ENCODE data around the gene PSME1.

Gene PSME1

DNA sequence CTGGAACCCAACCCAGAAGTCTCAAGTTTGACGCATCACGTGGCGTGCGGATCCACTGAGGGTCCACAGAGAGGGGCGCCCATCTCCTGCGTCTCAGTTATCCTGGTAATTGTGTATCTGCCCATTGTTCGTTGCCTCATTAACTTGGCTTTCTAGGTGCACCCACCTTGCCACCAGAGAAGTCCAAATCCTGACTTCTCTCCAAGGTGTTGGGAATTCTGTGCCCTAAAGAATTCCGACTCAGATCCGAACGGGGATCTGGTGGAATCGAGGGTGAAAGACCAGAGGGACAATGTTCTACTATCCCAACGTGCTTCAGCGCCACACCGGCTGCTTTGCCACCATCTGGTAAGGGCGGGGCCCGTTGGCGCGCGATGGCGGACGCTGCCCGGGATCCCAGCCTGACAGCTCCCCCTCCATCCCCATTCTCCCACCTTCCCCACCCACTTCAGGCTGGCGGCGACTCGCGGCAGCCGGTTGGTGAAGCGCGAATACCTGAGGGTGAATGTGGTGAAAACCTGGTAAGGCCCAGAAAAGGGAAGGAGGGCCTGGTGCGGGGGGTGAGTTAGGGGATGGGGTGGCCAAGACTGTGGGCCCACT lies 36.4 kb downstream of the PSME1 start:
- H3K36me3 ChIP-seq (ENCODE audit: insufficient read depth, low read depth, low read length), result no peaks in the 10 kb centered on the region
- no peaks in the 10 kb centered on the region for H3K9me3 ChIP-seq (ENCODE audit: insufficient read depth, low read depth, low read length)
- no peak overlapping the region for H3K4me3 ChIP-seq (ENCODE audit: low read length)
- H3K27me3 ChIP-seq (ENCODE audit: insufficient read depth, low read length), result no peaks in the 10 kb centered on the region
- no peaks in the 10 kb centered on the region for H3K4me1 ChIP-seq (ENCODE audit: insufficient read depth, low read length)
- H3K27ac ChIP-seq (ENCODE audit: low read length), result no peak overlapping the region
- no peak overlapping the region for H3K9ac ChIP-seq (ENCODE audit: low read depth, low read length)

DNA sequence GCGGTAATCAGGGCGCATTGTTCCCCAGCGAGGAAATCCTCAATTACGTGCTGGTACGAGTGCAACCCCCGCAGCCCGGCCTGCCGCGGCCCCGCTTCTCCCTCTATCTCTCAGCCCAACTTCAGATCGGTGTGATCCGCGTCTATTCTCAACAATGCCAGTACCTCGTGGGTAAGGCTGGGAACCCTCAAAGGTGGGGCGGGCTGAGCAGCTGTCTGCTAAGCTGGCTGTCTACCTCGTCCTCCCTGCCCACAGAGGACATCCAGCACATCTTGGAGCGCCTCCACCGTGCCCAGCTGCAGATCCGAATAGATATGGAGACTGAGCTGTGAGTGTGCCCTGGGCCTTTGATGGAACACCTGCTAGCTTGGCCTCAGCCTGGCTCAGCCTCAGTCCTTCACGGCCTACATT lies 36.9 kb downstream of the PSME1 start:
- no peak overlapping the region for H3K4me3 ChIP-seq (ENCODE audit: low read length)

DNA sequence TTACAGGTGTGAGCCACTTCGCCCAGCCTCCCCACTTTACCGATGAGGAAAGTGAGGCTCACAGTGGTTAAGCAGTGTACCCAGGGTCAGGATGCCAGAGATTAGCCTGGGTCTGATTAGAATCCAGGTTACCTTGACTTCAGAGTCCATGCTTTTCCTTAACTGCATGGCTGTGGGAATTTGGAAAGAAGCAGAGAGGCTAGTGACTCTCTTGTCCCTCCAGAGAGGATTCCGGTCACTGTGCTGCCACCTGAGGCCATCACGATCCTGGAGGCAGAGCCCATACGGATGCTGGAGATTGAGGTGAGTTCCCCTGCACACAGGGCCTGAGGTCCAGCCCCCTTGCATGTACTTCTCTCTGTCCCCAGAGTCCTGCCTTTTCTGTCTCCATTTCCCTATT lies 40.6 kb downstream of the PSME1 start:
- Histone ChIP-seq H3K27me3 (ENCODE audit: insufficient read depth, low read length) (no peaks in the 10 kb centered on the region), H3K4me1 (ENCODE audit: insufficient read depth, low read length) (no peaks in the 10 kb centered on the region), H3K9ac (ENCODE audit: low read depth, low read length) (no peak overlapping the region), H3K4me3 (ENCODE audit: low read length) (no peak overlapping the region), H3K9me3 (ENCODE audit: insufficient read depth, low read depth, low read length) (no peaks in the 10 kb centered on the region), H3K27ac (ENCODE audit: low read length) (no peak overlapping the region), H3K36me3 (ENCODE audit: insufficient read depth, low read depth, low read length) (peaks cover 31% of the 10 kb centered on the region)

More for the DNA sequence above, 36.9 kb downstream of the PSME1 start:
- H3K27me3 ChIP-seq (ENCODE audit: insufficient read depth, low read length), result no peaks in the 10 kb centered on the region
- no peaks in the 10 kb centered on the region for H3K9me3 ChIP-seq (ENCODE audit: insufficient read depth, low read depth, low read length)
- no peaks in the 10 kb centered on the region for H3K4me1 ChIP-seq (ENCODE audit: insufficient read depth, low read length)
- H3K9ac ChIP-seq (ENCODE audit: low read depth, low read length), result no peak overlapping the region
- H3K27ac ChIP-seq (ENCODE audit: low read length), result no peak overlapping the region
- H3K36me3 ChIP-seq (ENCODE audit: insufficient read depth, low read depth, low read length), result no peaks in the 10 kb centered on the region

DNA sequence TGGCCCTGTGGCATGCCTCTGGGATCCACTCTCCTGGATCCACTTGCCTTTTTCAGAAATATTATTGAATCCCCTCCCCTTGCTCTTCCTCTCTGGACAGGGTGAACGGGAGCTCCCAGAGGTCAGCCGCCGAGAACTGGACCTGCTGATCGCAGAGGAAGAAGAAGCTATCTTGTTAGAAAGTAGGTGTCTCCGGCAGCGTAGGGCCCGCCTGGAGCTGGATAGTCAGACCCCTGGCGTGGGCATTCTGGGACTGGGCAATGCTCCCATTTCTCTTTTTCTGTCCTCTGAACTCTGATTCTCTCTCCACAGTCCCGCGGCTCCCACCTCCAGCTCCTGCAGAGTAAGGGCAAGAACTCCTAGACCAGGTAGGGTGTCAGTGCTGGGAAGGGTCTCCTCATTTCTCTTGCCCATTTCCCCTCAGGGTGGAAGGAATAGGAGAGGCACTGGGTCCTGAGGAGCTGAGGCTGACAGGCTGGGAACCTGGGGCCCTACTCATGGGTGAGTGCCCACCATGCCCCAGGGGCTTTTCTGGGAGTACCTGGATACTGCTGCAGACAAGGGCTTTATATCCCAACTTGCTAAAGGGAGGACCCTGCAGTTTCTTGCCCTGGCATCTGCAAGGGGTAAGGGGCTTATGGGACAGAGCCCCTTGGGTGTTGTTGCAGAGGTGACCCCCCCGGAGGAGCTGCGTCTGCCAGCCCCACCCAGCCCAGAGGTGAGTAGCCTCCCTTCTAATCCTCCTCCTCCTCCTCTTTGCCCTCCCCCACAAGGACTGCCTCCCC lies 41.2 kb downstream of the PSME1 start:
- no peak overlapping the region for H3K27ac ChIP-seq (ENCODE audit: low read length)
- H3K36me3 ChIP-seq (ENCODE audit: insufficient read depth, low read depth, low read length), result peaks cover 37% of the 10 kb centered on the region
- no peak overlapping the region for H3K4me3 ChIP-seq (ENCODE audit: low read length)
- no peaks in the 10 kb centered on the region for H3K9me3 ChIP-seq (ENCODE audit: insufficient read depth, low read depth, low read length)
- H3K9ac ChIP-seq (ENCODE audit: low read depth, low read length), result no peak overlapping the region
- no peaks in the 10 kb centered on the region for H3K4me1 ChIP-seq (ENCODE audit: insufficient read depth, low read length)
- H3K27me3 ChIP-seq (ENCODE audit: insufficient read depth, low read length), result no peaks in the 10 kb centered on the region

DNA sequence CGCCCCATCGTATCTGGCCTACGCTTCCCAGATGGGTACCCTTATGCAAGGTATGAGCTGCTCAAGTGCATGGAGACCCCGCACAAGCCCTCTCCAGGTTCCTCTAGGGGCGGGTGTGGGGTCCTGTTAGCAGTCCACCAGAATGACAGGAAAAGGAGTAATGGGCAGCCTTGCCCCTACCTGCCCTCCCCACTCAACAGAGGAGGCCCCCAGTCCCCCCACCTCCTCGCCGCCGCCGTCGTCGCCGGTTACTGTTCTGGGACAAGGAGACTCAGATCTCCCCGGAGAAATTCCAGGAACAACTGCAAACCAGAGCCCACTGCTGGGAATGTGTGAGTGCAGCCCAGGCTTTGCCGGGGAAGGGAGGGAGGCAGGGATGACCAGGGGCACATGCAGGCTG lies 41.9 kb downstream of the PSME1 start:
- no peaks in the 10 kb centered on the region for H3K9me3 ChIP-seq (ENCODE audit: insufficient read depth, low read depth, low read length)

DNA sequence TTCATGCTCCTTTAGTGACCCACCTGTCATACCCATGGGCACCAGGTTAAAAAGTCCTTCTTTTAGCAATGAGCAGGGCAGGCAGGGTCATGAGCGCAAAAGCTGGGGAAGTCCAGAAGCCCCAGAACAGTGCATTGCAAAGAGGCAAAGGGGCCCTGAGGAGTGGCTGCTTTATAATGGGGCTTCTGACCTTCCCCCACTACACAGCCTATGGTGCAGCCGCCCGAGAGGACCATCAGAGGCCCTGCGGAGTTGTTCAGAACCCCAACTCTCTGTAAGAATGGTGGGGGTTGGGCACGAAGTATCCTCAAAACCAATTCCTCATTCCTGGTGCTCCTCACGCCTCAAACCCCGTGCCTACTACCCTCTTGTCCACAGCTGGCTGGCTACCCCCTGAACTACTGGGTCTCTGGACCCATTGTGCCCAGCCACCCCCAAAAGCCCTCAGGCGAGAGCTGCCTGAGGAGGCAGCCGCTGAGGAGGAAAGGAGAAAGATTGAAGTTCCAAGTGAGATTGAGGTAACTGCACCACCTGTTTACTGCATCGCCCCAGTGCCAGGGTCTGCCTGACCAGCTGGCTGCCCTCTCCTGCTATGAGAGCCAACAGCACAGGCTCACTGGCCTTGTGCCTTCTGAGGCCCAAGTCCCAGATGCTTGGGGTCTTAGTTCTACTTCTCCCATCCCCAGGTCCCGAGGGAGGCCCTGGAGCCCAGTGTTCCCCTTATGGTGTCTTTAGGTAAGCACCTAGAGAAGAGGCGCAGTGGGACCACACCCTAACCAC lies 42.6 kb downstream of the PSME1 start:
- no peak overlapping the region for H3K27ac ChIP-seq (ENCODE audit: low read length)
- H3K4me3 ChIP-seq (ENCODE audit: low read length), result no peak overlapping the region
- no peak overlapping the region for H3K9ac ChIP-seq (ENCODE audit: low read depth, low read length)
- peaks cover 51% of the 10 kb centered on the region for H3K36me3 ChIP-seq (ENCODE audit: insufficient read depth, low read depth, low read length)
- H3K27me3 ChIP-seq (ENCODE audit: insufficient read depth, low read length), result no peaks in the 10 kb centered on the region
- no peaks in the 10 kb centered on the region for H3K4me1 ChIP-seq (ENCODE audit: insufficient read depth, low read length)
- no peaks in the 10 kb centered on the region for H3K9me3 ChIP-seq (ENCODE audit: insufficient read depth, low read depth, low read length)

More for the DNA sequence above, 41.9 kb downstream of the PSME1 start:
- no peaks in the 10 kb centered on the region for H3K4me1 ChIP-seq (ENCODE audit: insufficient read depth, low read length)
- H3K4me3 ChIP-seq (ENCODE audit: low read length), result no peak overlapping the region
- no peak overlapping the region for H3K9ac ChIP-seq (ENCODE audit: low read depth, low read length)
- H3K36me3 ChIP-seq (ENCODE audit: insufficient read depth, low read depth, low read length), result peaks cover 44% of the 10 kb centered on the region
- no peaks in the 10 kb centered on the region for H3K27me3 ChIP-seq (ENCODE audit: insufficient read depth, low read length)
- no peak overlapping the region for H3K27ac ChIP-seq (ENCODE audit: low read length)

DNA sequence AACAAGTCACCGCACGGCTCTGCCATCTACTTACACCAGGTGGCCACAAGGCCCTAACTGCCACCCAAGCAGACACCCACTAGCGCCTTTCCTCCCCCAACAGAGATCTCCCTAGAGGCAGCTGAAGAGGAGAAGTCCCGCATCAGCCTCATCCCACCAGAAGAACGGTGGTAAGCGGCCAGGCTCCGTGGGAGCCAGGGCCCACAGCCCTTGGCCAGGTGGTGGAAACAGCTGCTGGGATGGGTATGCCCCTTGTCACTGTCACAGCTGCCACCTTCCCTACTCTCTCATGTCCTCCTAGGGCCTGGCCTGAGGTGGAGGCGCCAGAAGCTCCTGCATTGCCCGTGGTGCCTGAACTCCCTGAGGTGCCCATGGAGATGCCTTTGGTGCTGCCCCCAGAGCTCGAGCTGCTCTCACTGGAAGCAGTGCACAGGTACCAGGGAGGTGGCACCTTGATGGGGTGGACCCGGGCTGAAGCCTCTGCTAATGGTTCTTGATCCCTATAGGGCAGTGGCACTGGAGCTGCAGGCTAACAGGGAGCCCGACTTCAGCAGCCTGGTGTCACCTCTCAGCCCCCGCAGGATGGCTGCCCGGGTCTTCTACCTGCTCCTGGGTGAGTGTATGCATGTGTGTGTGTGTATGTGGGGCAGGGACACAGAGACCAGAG lies 43.4 kb downstream of the PSME1 start:
- no peak overlapping the region for H3K27ac ChIP-seq (ENCODE audit: low read length)
- H3K9ac ChIP-seq (ENCODE audit: low read depth, low read length), result no peak overlapping the region
- no peaks in the 10 kb centered on the region for H3K4me1 ChIP-seq (ENCODE audit: insufficient read depth, low read length)
- H3K9me3 ChIP-seq (ENCODE audit: insufficient read depth, low read depth, low read length), result no peaks in the 10 kb centered on the region
- H3K27me3 ChIP-seq (ENCODE audit: insufficient read depth, low read length), result no peaks in the 10 kb centered on the region
- peaks cover 58% of the 10 kb centered on the region for H3K36me3 ChIP-seq (ENCODE audit: insufficient read depth, low read depth, low read length)
- H3K4me3 ChIP-seq (ENCODE audit: low read length), result no peak overlapping the region

DNA sequence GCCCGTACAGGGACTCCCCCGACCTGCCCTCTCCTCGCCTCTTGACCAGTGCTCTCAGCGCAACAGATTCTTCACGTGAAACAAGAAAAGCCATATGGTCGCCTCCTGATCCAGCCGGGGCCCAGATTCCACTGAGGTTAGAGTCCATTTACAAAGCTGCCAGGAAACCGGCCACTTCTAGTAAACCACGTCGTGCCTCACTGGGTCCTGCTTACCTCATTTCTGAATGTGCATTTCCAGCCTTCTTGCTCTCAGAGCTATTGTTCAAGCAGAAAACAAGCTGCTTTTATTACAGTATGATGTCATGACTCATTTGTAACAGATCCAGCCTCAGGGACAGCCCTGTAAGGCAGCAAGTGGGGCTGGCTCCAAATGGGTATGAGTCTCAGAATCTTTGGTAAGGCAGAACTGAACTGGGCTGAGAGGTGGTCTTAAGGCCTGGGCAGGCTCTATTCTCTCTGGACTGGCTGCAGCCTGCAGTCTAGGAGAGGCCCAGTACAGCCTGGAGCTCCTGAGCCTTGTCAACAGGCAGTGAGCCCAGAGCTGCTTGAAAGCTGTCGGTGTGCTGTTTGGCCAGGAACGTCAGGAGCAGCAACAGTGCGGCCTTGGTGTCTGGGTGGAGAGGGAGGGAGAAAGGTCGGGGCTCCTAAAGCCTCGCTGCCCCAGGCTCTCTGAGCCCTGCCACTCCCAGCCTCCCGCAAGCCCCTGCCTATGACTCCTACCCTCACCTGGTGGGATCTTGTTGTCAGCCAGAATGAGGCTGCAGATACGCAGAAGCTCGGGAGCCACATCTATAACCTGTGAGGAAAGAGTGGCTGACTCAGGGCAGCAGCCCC lies 44.2 kb downstream of the PSME1 start:
- H3K9me3 ChIP-seq (ENCODE audit: insufficient read depth, low read depth, low read length), result no peaks in the 10 kb centered on the region
- H3K9ac ChIP-seq (ENCODE audit: low read depth, low read length), result no peak overlapping the region
- no peak overlapping the region for H3K4me3 ChIP-seq (ENCODE audit: low read length)
- peaks cover 66% of the 10 kb centered on the region for H3K36me3 ChIP-seq (ENCODE audit: insufficient read depth, low read depth, low read length)
- H3K27me3 ChIP-seq (ENCODE audit: insufficient read depth, low read length), result no peaks in the 10 kb centered on the region
- no peaks in the 10 kb centered on the region for H3K4me1 ChIP-seq (ENCODE audit: insufficient read depth, low read length)
- no peak overlapping the region for H3K27ac ChIP-seq (ENCODE audit: low read length)

DNA sequence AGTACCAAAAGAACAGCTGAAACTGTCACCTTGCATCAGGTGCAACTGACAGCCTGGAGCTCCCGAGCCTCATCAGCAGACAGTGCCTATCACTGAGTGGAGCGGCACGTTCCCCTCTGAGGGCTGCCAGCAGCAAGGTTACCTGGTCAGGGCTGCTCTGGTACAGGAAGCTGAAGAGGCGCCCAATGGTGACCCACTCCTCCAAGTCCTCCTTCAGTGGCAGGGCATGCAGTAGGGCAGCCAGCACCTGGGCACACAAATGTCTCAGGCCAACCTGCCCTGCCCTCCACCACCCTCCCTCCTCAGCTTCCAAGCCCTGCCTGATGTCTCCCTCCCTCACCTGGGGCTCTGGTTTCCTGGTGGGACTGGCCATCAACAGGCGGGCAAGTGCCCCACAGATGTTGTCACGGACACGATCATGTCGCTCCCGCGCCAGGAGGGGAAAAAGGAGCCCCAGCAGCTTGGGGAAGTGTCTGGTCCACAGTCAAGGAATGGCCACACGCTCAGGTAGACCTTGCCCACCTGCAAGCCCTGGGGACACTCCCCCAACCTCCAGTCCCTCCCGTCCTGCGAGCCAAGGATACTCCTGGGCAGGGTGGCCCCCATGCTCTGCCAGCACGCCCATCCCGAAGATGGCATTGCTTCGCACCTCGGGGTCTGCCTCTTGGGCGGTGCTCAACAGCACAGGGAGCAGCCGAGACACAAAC lies 45.5 kb downstream of the PSME1 start:
- Histone ChIP-seq H3K4me1 (ENCODE audit: insufficient read depth, low read length) (no peaks in the 10 kb centered on the region), H3K4me3 (ENCODE audit: low read length) (no peak overlapping the region), H3K27me3 (ENCODE audit: insufficient read depth, low read length) (no peaks in the 10 kb centered on the region), H3K27ac (ENCODE audit: low read length) (no peak overlapping the region), H3K36me3 (ENCODE audit: insufficient read depth, low read depth, low read length) (peaks cover 79% of the 10 kb centered on the region), H3K9me3 (ENCODE audit: insufficient read depth, low read depth, low read length) (no peaks in the 10 kb centered on the region), H3K9ac (ENCODE audit: low read depth, low read length) (no peak overlapping the region)

DNA sequence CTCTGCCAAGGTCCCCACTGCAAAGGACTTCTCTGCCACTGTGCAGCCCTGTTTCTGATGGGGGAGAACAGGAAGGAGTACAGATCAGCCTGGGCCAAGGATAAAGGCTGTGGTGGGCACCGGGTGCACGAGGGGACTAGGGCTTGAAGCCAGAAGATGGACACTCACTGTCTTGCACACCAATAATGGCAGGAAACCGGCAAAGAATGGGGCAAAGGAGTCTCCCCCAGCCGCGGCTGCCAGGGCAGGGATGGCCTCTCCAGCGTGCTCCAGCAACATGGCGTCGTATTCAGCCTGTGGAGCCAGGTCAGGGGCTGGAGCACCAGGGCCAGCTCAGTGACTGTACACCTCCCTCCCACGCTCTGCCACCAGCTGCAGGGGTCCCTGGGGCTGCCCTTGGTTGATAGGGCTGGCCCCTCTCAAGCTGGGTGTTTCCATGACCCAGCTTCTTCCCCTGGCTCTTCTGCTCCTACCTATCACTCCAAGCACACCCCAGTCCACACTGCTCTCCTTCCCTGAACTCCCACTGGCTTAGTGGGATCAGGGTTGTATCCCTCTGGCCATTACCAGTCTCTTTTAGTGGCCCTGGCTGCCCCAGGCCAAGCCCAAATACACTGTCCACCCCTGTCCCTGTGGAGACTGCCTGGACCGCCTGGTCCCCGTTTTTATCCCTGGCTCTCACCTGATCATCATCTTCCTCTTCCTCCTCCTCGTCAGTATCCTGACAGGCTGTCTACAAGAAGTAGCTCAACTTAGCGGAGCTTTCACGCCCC lies 46.3 kb downstream of the PSME1 start:
- H3K4me1 ChIP-seq (ENCODE audit: insufficient read depth, low read length), result no peaks in the 10 kb centered on the region
- H3K27ac ChIP-seq (ENCODE audit: low read length), result no peak overlapping the region
- no peak overlapping the region for H3K9ac ChIP-seq (ENCODE audit: low read depth, low read length)
- H3K9me3 ChIP-seq (ENCODE audit: insufficient read depth, low read depth, low read length), result no peaks in the 10 kb centered on the region
- H3K4me3 ChIP-seq (ENCODE audit: low read length), result no peak overlapping the region
- no peaks in the 10 kb centered on the region for H3K27me3 ChIP-seq (ENCODE audit: insufficient read depth, low read length)
- H3K36me3 ChIP-seq (ENCODE audit: insufficient read depth, low read depth, low read length), result peaks cover 87% of the 10 kb centered on the region

Data from iPS-20b (cell line).